ENCODE measurements around the gene NFAT5. TPM values are rescaled to one million over a fixed set of nuclear protein-coding genes. Genes with fewer than 3 reads are reported as not detected.

NFAT5 gene
- total and polyA plus RNA-seq, 9 of the 15 experiments (the other 6 are each of a cell fraction or from before 2014, with no cell fraction given) = 0.78 to 20.5 (median 12.4) TPM

GRCh38 chr16:69595127-69596036 is 29.6 kb downstream of the NFAT5 start (continued):
- no peak for TF ChIP-seq ZBTB40 (IDR thresholded peaks at IDR 0.05)
- TF ChIP-seq ZBTB40 (CRISPR knock-in tag; IDR thresholded peaks at IDR 0.05) = no peak
- no peak for TF ChIP-seq ATF2 (CRISPR knock-in tag; IDR thresholded peaks at IDR 0.05)
- no peak for TF ChIP-seq ATF4 (CRISPR knock-in tag; IDR thresholded peaks at IDR 0.05)
- no peak for TF ChIP-seq HLTF (IDR thresholded peaks at IDR 0.05)
- TF ChIP-seq SFPQ (IDR thresholded peaks at IDR 0.05; ENCODE audit: low read depth, low read length) = no peak
- peak; percentile 34; the same call in 1 of the 2 replicates for TF ChIP-seq MTA1 (IDR thresholded peaks at IDR 0.05; ENCODE audit: borderline replicate concordance)
- TF ChIP-seq PPARD (CRISPR knock-in tag; IDR thresholded peaks at IDR 0.05) = no peak
- no peak for TF ChIP-seq ZNF143 (CRISPR knock-in tag; IDR thresholded peaks at IDR 0.05)
- TF ChIP-seq BDP1 (IDR thresholded peaks at IDR 0.05; ENCODE audit: insufficient read depth, insufficient read length) = no peak
- TF ChIP-seq MXD1 (CRISPR knock-in tag; IDR thresholded peaks at IDR 0.05; ENCODE audit: borderline replicate concordance, poor library complexity, severe bottlenecking) = no peak
- no peak for TF ChIP-seq PHTF2 (CRISPR knock-in tag; IDR thresholded peaks at IDR 0.05)
- no peak for TF ChIP-seq ERF (CRISPR knock-in tag; IDR thresholded peaks at IDR 0.05)

Measured in K562 (cell line).